CD4-positive, alpha-beta T cell treated with Interferon gamma for 1 hour (primary cell): ENCODE data around the gene UNC5B.

Source experiments
- DNase-seq: peaks from one replicate; pipeline ENCODE4 v3.0.0-alpha.2; 2020

Gene UNC5B

GRCh38 chr10:71348850-71349249, 136.5 kb downstream of the UNC5B start:
- DNase-seq, result no peak

GRCh38 chr10:71349406-71349805, 137.0 kb downstream of the UNC5B start:
- no peak for DNase-seq

- no peak for DNase-seq
These were observed 138.7 kb downstream of the UNC5B start for GRCh38 chr10:71351087-71351486.

GRCh38 chr10:71351628-71352319, 139.4 kb downstream of the UNC5B start:
- DNase-seq, result no peak
